Caco-2 (cell line): ENCODE measurements around the gene PDCD1LG2. TPM values are rescaled to one million over a fixed set of nuclear protein-coding genes. Genes with fewer than 3 reads are reported as not detected.

Source experiments
- BruUV-seq: library from RNA; stranded (reverse); fragments of 400-500 nt; replicated peaks from 2 replicates; lab custom pipeline; 2021; lab: Mats Ljungman, UMichigan
- CTCF ChIA-PET: fragments of 300-600 bp; sonication (Branson Sonifier 250); formaldehyde crosslinking; loops from one replicate; lab custom pipeline; 2022; ENCODE audit warnings: antibody characterized with exemption; lab: Charles Lee
- POLR2A ChIA-PET: fragments of 300-600 bp; sonication (Branson Sonifier 250); formaldehyde crosslinking; loops from one replicate; lab custom pipeline; 2022; ENCODE audit warnings: antibody characterized with exemption; lab: Charles Lee
- DNase-seq, 2 experiments: peaks; one replicate each; pipeline versions ENCODE4 v3.0.0 to v3.0.0-alpha.2; 2020 to 2022
- H3K27me3 ChIP-seq: replicated peaks from 2 replicates; pipeline ENCODE4 v1.6.0; 2011; ENCODE audit warnings: low read length; ENCODE audit not compliant: control insufficient read depth, insufficient read depth
- H3K36me3 ChIP-seq: 2 replicates; pipeline ENCODE4 v1.5.1; 2011; ENCODE audit warnings: low read length; ENCODE audit not compliant: control insufficient read depth, insufficient read depth
- H3K4me1 ChIP-seq: fragments of 250-450 bp; sonication (Bioruptor Pico); 2 replicates; pipeline ENCODE4 v1.5.1; 2020; ENCODE audit warnings: mild to moderate bottlenecking
- H3K4me3 ChIP-seq: 2 replicates; pipeline ENCODE4 v1.5.1; 2011; ENCODE audit warnings: low read depth, mild to moderate bottlenecking, control low read depth, low read length
- H3K9me3 ChIP-seq: fragments of 250-450 bp; sonication (Bioruptor Pico); 2 replicates; pipeline ENCODE4 v1.5.1; 2020; ENCODE audit warnings: mild to moderate bottlenecking, moderate library complexity
- H3K27ac Mint-ChIP-seq: one replicate; pipeline ENCODE4 v1.8.0; 2022; ENCODE audit warnings: mixed read lengths; ENCODE audit not compliant: unreplicated experiment
- H3K27me3 Mint-ChIP-seq: one replicate; pipeline ENCODE4 v1.8.0; 2022; ENCODE audit warnings: mixed read lengths; ENCODE audit not compliant: insufficient read depth, unreplicated experiment
- H3K36me3 Mint-ChIP-seq: one replicate; pipeline ENCODE4 v1.8.0; 2022; ENCODE audit warnings: mild to moderate bottlenecking, mixed read lengths; ENCODE audit not compliant: insufficient read depth, unreplicated experiment
- H3K4me1 Mint-ChIP-seq: one replicate; pipeline ENCODE4 v1.8.0; 2022; ENCODE audit warnings: low read depth, mixed read lengths; ENCODE audit not compliant: unreplicated experiment
- H3K4me3 Mint-ChIP-seq: one replicate; pipeline ENCODE4 v1.8.0; 2022; ENCODE audit warnings: mild to moderate bottlenecking, moderate library complexity, mixed read lengths; ENCODE audit not compliant: unreplicated experiment
- H3K9me3 Mint-ChIP-seq: one replicate; pipeline ENCODE4 v1.8.0; 2022; ENCODE audit warnings: mixed read lengths; ENCODE audit not compliant: unreplicated experiment
- CTCF ChIP-seq, 2 experiments: fragments of 200-600 bp in 1 of 2; IDR thresholded peaks; 1 replicate in 1 of 2; 2 replicates in 1 of 2; pipeline versions ENCODE4 v1.5.1 to v1.8.0; 2011 to 2022; ENCODE audit warnings: antibody characterized with exemption in 1 of 2, control low read depth in 1 of 2, inconsistent platforms in 1 of 2, low read depth in 1 of 2, low read length in 1 of 2, mild to moderate bottlenecking in 1 of 2, moderate library complexity in 1 of 2; ENCODE audit not compliant: insufficient read depth in 1 of 2, severe bottlenecking in 1 of 2, unreplicated experiment in 1 of 2
- intact Hi-C: fragments of 100-400 bp; cut with micrococcal nuclease; formaldehyde crosslinking; loops from one replicate; pipeline ENCODE4 v1.10.0; 2022; ENCODE audit not compliant: unreplicated experiment
- total RNA-seq: library from RNA; stranded (reverse); gene quantifications from 2 replicates; pipeline ENCODE4 v1.2.3, GENCODE V29; 2022

The PDCD1LG2 gene
- total RNA-seq, 1 experiment from 2014 or later = not detected

- Mint-ChIP-seq H3K36me3 (no peaks in the 10 kb centered on the region), H3K9me3 (no peaks in the 10 kb centered on the region), H3K4me1 (no peaks in the 10 kb centered on the region), H3K27ac (no peak overlapping the region), H3K27me3 (peaks cover 4% of the 10 kb centered on the region), H3K4me3 (no peak overlapping the region)
- H3K36me3 ChIP-seq = no peaks in the 10 kb centered on the region
- intact Hi-C loops = no loop called here
- no peak for DNase-seq
- no TSS peak for BruUV-seq
- CTCF ChIA-PET = no interaction called here
- no peak for TF ChIP-seq CTCF (IDR thresholded peaks at IDR 0.05; ENCODE audit: insufficient read depth in 1 of 2, low read depth in 1 of 2, low read length in 1 of 2, severe bottlenecking in 1 of 2, unreplicated experiment in 1 of 2)
- H3K27me3 ChIP-seq = no peaks in the 10 kb centered on the region
- POLR2A ChIA-PET = interaction anchor here (0.6 kb wide), 1 partner anchor 8 kb away, joined by 3 read pairs; no protein-coding TSS in a partner anchor
- no peaks in the 10 kb centered on the region for H3K4me1 ChIP-seq
- no peaks in the 10 kb centered on the region for H3K9me3 ChIP-seq
- H3K4me3 ChIP-seq = no peak overlapping the region
These were observed 22.0 kb downstream of the PDCD1LG2 start for GRCh38 chr9:5532306-5532705.

- BruUV-seq = no TSS peak
- Histone ChIP-seq H3K27me3 (no peaks in the 10 kb centered on the region), H3K4me3 (no peak overlapping the region), H3K36me3 (no peaks in the 10 kb centered on the region), H3K9me3 (no peaks in the 10 kb centered on the region), H3K4me1 (no peaks in the 10 kb centered on the region)
- TF ChIP-seq CTCF (IDR thresholded peaks at IDR 0.05; ENCODE audit: insufficient read depth in 1 of 2, low read depth in 1 of 2, low read length in 1 of 2, severe bottlenecking in 1 of 2, unreplicated experiment in 1 of 2) = no peak
- Mint-ChIP-seq H3K9me3 (no peaks in the 10 kb centered on the region), H3K4me3 (no peak overlapping the region), H3K27ac (no peak overlapping the region), H3K4me1 (no peaks in the 10 kb centered on the region), H3K36me3 (no peaks in the 10 kb centered on the region), H3K27me3 (peaks cover 4% of the 10 kb centered on the region)
- ChIA-PET POLR2A (no interaction called here), CTCF (no interaction called here)
- intact Hi-C loops = no loop called here
- no peak for DNase-seq
These were observed 22.5 kb downstream of the PDCD1LG2 start for GRCh38 chr9:5532790-5533189.

GRCh38 chr9:5536684-5537083 is 26.4 kb downstream of the PDCD1LG2 start:
- CTCF ChIA-PET = no interaction called here
- Mint-ChIP-seq H3K4me3 (no peak overlapping the region), H3K27ac (no peak overlapping the region), H3K9me3 (no peaks in the 10 kb centered on the region), H3K4me1 (no peaks in the 10 kb centered on the region), H3K27me3 (peaks cover 9% of the 10 kb centered on the region), H3K36me3 (no peaks in the 10 kb centered on the region)
- DNase-seq = no peak
- no peaks in the 10 kb centered on the region for H3K4me1 ChIP-seq
- POLR2A ChIA-PET = no interaction called here
- H3K36me3 ChIP-seq = no peaks in the 10 kb centered on the region
- H3K4me3 ChIP-seq = no peak overlapping the region
- intact Hi-C loops = no loop called here
- no peak for TF ChIP-seq CTCF (IDR thresholded peaks at IDR 0.05; ENCODE audit: insufficient read depth in 1 of 2, low read depth in 1 of 2, low read length in 1 of 2, severe bottlenecking in 1 of 2, unreplicated experiment in 1 of 2)
- BruUV-seq = no TSS peak
- H3K27me3 ChIP-seq = no peaks in the 10 kb centered on the region
- H3K9me3 ChIP-seq = no peaks in the 10 kb centered on the region
